ENCODE data around the gene TSC22D4.
"Not testable (repeated sequence)": the region's sequence is repeated elsewhere in the genome, so short reads cannot be mapped to it uniquely, and the experiment has no call there.

Gene TSC22D4

GRCh38 chr7:100478958-100479660 lies at the start of gene TSC22D4:
Gene TSC22D4, minus strand, starts transcription at chr7:100479214. Its CDS starts 1,176 bp downstream, at chr7:100478038.
- peak within 1 kb of the TSS; percentile 74 for H3K4me3 ChIP-seq (ENCODE audit: low read depth, low read length)

- H3K4me3 ChIP-seq (ENCODE audit: low read depth, low read length) = not testable (repeated sequence)
Observed at GRCh38 chr7:100528108-100528866, 49.3 kb upstream of the TSC22D4 start.

- H3K4me3 ChIP-seq (ENCODE audit: low read depth, low read length) = not testable (repeated sequence)
Observed at GRCh38 chr7:100523192-100523591, 44.2 kb upstream of the TSC22D4 start.

GRCh38 chr7:100521909-100522593 lies 43.0 kb upstream of the TSC22D4 start:
- not testable (repeated sequence) for H3K4me3 ChIP-seq (ENCODE audit: low read depth, low read length)

- no peak overlapping the region for H3K4me3 ChIP-seq (ENCODE audit: low read depth, low read length)
Observed at GRCh38 chr7:100521076-100521475, 42.1 kb upstream of the TSC22D4 start.

- no peak overlapping the region for H3K4me3 ChIP-seq (ENCODE audit: low read depth, low read length)
Observed at GRCh38 chr7:100520138-100520537, 41.1 kb upstream of the TSC22D4 start.

- no peak overlapping the region for H3K4me3 ChIP-seq (ENCODE audit: low read depth, low read length)
Observed at GRCh38 chr7:100519580-100519979, 40.6 kb upstream of the TSC22D4 start.

GRCh38 chr7:100517305-100517704 lies 38.3 kb upstream of the TSC22D4 start:
- H3K4me3 ChIP-seq (ENCODE audit: low read depth, low read length) = no peak overlapping the region

GRCh38 chr7:100516135-100516812 lies 37.3 kb upstream of the TSC22D4 start:
- H3K4me3 ChIP-seq (ENCODE audit: low read depth, low read length) = no peak overlapping the region

- H3K4me3 ChIP-seq (ENCODE audit: low read depth, low read length) = no peak overlapping the region
Observed at GRCh38 chr7:100515072-100515532, 36.1 kb upstream of the TSC22D4 start.

- H3K4me3 ChIP-seq (ENCODE audit: low read depth, low read length) = no peak overlapping the region
Observed at GRCh38 chr7:100513212-100513810, 34.3 kb upstream of the TSC22D4 start.

GRCh38 chr7:100510437-100511239 lies 31.6 kb upstream of the TSC22D4 start:
- no peak overlapping the region for H3K4me3 ChIP-seq (ENCODE audit: low read depth, low read length)

- no peak overlapping the region for H3K4me3 ChIP-seq (ENCODE audit: low read depth, low read length)
Observed at GRCh38 chr7:100509231-100509630, 30.2 kb upstream of the TSC22D4 start.

GRCh38 chr7:100506356-100506923 lies 27.4 kb upstream of the TSC22D4 start:
- no peak overlapping the region for H3K4me3 ChIP-seq (ENCODE audit: low read depth, low read length)

GRCh38 chr7:100504887-100505611 lies 26.0 kb upstream of the TSC22D4 start:
- H3K4me3 ChIP-seq (ENCODE audit: low read depth, low read length) = no peak overlapping the region

GRCh38 chr7:100504031-100504430 lies 25.0 kb upstream of the TSC22D4 start:
- not testable (repeated sequence) for H3K4me3 ChIP-seq (ENCODE audit: low read depth, low read length)

- H3K4me3 ChIP-seq (ENCODE audit: low read depth, low read length) = not testable (repeated sequence)
Observed at GRCh38 chr7:100500743-100501142, 21.7 kb upstream of the TSC22D4 start.

- H3K4me3 ChIP-seq (ENCODE audit: low read depth, low read length) = no peak overlapping the region
Observed at GRCh38 chr7:100496509-100496908, 17.5 kb upstream of the TSC22D4 start.

Measured in iPS-11a (cell line).